Tongue (tissue), 2 donors: Measurements from ENCODE around the gene ZIC2. TPM values are rescaled to one million over a fixed set of nuclear protein-coding genes. Genes with fewer than 3 reads are reported as not detected.
"Not testable (repeated sequence)": the region's sequence is repeated elsewhere in the genome, so short reads cannot be mapped to it uniquely, and the experiment has no call there.

Source experiments
- DNase-seq: peaks from one replicate; pipeline ENCODE4 v3.0.0-alpha.2; 2015
- total RNA-seq: library from RNA; depleted of rRNA; stranded (reverse); fragments of >200 nt; gene quantifications from one replicate; pipeline ENCODE4 v1.2.3, GENCODE V29; 2014

The ZIC2 gene
- total RNA-seq: not detected

- DNase-seq: peak; percentile 4
Observed at GRCh38 chr13:99981735-99982035, at the start of gene ZIC2. Gene ZIC2, plus strand, starts transcription at chr13:99981784. Its CDS starts 281 bp downstream, at chr13:99982065.

DNA sequence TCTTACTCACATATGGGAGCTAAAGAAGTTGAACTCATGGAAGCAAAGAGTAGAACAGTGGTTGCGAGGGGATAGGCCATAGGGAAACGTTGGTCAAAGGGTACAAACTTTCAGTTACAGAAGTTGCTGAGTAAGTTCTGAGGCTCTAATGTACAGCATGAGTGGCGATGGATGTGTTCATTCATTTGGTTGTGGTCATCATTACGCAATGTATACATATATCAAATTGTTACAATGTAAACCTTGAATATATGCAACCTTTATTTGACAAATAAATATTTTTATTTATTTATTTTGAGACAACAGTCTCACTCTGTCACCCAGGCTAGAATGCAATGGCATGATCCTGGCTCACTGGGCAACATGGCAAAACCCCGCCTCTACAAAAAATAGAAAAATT, 48.7 kb upstream of the ZIC2 start:
- DNase-seq: no peak

DNA sequence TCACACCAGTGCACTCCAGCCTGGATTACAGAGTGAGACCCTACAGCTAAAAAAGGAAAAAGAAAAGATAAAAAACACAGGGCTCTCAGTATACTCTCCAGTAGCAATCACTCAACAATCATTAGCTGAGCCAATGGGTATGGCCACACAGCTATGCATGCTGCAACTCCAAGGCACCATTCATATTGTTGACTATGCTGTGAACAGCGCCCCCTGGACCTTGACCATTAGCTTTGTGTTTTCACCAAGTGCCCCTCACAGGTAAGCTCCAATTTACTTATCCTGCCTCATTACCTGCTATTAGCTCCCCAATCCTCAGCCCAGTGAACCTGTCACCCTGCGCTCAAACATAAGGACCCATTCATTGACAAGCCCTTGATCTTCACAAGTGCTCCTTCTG, 45.8 kb upstream of the ZIC2 start:
- DNase-seq: no peak

DNA sequence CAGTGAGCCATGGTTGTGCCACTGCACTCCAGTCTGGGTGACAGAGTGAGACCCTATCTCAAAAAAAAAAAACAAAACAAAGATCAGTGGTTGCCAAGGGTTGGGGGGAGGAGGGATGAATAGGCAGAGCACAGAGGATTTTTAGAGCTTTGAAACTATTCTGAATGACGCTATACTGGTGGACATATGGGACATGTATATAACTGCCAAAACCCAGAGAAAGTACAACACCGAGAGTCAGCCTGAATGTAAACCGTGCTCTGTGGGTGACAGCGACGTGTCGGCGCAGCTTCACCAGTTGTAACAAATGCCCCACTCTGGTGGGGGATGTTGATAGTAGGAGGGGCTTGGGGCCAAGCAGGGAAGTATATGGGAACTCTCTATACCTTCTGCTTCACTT, 42.9 kb upstream of the ZIC2 start:
- DNase-seq: no peak

DNA sequence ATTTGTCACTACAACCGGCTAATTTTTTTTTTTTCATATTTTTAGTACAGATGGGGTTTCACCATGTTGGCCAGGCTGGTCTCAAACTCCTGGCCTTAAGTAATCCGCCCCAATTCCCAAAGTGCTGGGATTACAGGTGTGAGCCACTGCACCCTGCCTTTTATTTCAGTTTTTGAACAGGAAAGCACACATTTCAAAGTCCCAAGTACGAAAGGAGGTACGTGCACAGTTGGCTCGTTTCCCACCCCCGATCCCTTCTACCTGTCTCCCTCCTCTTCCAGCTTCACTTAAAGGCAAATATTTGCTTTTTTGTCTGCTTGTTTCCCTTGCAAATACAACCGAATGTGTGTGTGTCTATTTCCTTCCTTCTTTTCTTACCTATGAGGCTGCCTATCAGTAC, 40.5 kb upstream of the ZIC2 start:
- no peak for DNase-seq

DNA sequence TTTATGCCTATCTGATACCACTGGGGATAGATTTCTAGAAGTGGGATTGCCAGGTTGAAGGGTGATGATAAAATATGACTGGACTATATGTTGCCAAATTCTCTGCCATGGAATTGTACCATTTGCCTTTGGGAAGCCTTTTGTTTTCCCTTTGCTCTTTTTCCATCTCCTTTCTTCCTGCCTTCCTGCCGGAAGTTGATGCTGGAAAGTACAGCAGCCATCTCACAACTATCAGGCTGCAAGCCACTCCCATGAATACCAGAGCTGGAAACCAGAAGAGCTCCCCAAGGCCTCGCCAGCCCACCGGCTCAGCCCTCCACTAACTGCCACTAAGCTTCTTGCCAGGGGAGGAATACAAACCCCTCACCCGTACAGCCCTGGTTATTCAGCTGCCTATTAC, 39.7 kb upstream of the ZIC2 start:
- no peak for DNase-seq

- DNase-seq: no peak
Observed at GRCh38 chr13:99944102-99944501, 37.5 kb upstream of the ZIC2 start.

DNA sequence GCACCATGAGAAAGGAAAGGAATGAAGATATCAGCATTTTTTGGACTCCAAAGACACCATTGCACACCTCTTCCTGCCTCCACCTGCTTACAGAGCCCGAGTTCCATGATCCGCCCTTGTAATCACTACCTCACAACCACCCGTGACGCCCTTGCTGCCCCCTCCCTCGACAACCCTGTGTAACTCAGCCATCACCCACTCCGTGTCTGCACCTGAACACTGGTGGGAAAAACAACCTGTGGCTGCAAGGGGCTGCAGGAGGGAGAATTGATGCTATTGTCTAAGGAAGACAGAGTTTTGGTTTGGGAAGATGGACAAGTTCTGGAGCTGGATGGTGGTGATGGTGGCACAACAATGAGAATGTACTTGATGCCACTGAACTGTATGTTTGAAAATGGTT, 37.0 kb upstream of the ZIC2 start:
- no peak for DNase-seq

DNA sequence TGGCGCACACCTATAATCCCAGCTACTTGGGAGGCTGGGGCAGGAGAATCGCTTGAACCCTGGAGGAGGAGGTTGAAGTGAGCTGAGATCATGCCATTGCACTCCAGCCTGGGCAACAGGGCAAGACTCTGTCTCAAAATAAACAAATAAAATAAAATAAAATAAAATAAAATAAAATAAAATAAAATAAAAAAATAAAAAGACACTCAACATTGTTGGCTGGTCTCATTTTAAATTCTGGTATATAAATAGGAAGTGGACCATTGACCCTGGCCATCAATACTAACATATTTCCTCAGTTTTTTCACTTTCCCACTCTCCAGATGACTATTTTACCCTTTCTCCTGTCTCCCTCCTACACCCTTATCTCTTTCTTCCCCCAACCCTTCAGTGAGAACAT, 36.1 kb upstream of the ZIC2 start:
- DNase-seq: not testable (repeated sequence)

DNA sequence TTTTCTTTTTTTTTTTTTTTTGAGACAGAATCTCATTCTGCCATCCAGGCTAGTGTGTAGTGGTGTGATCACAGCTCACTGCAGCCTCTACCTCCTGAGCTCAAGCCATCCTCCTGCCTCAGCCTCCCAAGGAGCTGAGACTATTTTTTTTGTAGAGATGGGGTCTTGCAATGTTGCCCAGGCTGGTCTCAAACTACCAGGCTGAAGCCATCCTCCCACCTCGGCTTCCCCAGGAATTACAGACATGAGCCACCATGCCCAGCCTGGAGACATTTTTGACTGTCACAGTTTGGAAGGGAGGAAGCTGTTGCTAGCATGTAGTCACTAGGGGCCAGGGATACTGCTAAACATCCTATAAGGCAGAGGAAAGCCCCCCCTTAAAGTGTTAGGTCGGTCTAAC, 33.9 kb upstream of the ZIC2 start:
- DNase-seq: no peak

DNA sequence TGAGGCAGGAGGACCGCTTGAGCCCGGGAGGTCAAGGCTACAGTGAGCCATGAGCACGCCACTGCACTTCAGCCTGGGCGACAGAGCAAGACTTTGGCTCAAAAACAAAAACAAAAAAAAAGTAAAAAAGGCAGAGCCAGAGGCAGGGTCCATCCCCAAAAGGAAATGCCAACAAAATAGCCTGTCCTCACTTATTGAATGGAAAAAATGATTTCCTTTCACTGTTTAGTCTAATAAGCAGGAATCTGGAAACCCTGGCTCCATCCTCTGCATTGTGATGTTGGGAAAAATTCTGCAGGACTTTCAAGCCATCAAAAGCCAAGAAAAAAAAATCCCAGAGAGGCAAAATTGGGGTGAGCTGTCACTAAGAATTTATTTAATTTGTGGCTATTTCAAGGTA, 33.2 kb upstream of the ZIC2 start:
- DNase-seq: no peak

DNA sequence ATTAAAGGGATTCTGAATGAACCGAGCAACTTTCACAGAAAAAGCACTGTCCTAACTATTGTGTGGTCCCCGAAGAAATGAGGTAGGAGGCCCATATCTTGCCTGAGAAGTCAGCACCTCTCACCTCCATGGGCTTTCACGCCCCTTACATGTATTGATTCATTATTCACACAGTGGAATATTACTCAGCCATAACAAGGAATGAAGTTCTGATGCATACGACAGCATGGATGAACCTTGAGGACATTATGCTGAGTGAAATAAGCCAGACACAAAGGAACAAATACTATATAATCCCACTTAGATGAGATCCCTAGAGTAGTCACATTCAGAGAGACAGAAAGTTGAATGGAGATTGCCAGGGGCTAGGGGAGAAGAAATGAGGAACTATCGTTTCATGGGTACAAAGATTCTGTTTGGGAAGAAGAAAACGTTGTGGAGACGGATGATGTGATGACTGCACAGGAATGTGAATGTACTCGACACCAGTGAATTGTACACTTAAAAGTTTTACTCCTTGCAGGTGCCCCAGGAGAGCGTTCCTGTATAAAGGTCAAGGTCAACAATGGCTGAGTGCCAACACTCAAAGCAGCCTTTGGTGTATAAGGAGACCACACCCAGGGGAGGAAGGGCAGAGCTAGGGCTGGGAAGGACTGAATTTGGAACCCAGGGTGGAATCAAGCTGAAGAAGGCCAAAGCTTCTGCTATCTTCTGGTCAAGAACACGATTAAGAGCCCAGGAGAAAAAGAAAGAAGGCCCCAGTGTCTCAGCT, 32.5 kb upstream of the ZIC2 start:
- DNase-seq: no peak

DNA sequence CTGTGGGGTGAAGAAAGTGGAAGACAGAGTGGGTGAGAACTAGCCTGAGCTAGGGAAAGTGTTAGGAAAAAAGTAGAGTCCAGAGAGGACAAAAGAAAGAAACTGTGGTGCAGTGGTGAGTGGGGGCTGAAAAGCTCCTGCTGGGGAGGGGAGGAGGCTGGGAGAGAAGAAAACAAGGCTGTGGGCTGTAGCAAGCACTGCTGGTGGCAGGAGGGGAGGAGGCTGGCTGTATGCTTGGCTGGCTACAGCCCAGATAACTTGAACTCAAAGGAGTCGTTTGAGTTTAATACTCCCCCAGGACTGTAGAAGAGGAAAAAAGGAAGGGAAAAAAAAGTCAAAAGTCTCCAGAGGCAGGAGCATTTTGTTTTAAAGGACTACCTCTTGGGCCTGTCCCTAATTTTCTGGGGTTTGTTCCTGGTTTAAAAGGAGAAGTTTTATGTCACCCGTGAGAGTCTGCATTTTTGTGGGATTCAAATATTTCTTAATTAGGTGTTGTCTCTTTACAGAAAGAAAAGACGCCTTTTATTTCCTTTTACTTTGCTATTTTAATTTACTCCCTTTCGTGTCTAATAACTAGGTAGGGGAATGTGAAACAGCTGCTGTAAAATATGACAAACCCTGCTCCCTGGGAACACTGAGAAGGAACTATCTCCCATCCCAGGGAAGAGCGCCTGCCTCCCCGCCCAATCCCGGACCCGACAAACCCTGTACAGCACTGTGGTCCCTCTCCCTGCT, 31.7 kb upstream of the ZIC2 start:
- no peak for DNase-seq

DNA sequence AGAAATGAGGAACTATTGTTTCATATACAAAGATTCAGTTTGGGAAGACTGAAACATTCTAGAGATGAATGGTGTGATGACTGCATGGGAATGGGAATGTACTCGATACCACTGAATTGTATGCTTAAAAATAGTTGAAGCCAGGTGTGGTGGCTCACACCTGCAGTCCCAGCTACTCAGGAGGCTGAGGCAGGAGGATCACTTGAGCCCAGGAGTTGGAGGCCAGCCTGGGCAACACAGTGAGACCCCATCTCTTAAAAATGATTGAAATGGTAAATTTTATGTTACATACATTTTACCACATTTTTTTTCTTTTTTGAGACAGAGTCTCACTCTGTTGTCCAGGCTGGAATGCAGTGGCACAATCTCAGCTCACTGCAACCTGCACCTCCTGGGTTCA, 29.9 kb upstream of the ZIC2 start:
- not testable (repeated sequence) for DNase-seq

GRCh38 chr13:99953138-99953755, 28.3 kb upstream of the ZIC2 start:
- no peak for DNase-seq

- DNase-seq: no peak
Observed at GRCh38 chr13:99955107-99955746, 26.4 kb upstream of the ZIC2 start.

- peak; percentile 63 for DNase-seq
Observed at GRCh38 chr13:99955747-99956472, 25.7 kb upstream of the ZIC2 start.

DNA sequence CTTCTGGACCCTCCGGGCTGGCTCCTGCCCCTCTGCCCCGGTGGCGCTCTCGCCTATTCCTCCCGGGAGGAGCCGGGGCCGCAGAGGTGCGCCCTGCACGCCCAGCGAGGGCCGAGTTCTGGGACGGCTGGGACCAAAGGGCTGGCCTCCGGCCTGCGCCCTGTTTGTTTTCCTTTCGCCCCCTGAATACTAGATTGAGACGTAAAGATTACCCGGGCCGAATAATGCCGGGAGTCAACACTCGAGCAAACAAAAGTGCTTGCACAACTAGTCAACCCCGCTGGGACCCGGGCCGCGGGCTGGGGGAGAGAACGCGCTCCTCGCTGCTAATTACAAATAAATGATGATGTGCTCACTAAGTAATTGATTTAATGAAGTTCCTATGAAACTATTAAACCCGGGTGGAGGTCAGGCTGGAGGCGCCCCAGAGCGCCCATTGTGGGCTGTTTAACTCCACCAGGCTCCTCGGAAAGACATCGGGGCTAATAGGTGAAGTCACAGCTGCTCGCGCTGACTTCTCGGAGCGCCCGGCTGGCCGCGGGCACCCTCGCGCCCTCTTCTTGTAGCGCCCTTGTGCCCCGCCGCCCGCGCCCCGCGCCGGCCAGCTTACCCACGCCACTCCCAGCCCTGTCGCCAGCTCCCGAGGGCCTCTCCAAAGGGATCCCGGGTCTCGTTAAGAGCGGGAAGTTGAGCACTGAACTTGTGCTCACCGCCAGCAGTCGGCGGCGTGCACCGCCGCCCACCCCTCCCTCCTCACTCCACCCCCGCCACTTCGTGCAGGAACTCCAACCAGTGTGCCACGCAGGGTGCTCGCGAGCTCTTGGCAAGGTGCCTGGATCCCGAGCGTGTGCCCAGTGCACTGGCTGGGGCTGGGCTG, 24.9 kb upstream of the ZIC2 start:
- DNase-seq: no peak

DNA sequence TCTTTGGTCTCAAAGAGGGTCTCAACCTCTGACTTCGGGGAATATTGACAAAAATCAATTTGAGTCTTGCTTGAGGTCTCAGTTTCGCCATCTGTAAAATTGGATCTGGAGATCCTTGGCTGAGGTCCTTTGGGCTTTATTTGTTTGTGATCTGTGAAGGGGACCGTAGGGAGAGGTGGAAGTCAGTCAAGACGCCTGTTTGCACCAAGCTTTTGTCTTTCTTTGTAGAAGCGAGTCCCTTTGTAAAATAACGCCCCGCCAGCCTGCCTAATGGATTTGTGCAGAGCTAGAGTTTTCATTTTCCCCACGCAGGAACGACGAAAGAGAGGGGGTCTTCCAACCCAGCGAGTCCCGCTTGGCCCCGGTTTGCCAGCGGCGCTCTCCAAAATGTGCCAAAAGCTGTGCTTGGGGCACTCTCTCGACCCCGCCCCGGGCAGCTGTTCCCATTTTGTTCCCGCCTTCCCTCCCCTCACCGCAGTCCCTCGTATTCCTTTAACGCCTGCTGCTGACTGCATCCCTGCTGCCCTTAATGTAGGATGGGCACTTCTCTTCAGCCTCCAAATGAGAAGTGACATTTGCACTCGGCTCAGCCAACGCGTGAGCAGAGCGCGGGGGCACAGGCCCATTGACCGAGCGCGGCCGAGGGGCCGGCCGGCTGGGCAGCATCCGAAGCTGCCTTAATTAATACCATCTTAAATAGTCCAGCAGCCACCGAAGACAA, 23.0 kb upstream of the ZIC2 start:
- DNase-seq: no peak

DNA sequence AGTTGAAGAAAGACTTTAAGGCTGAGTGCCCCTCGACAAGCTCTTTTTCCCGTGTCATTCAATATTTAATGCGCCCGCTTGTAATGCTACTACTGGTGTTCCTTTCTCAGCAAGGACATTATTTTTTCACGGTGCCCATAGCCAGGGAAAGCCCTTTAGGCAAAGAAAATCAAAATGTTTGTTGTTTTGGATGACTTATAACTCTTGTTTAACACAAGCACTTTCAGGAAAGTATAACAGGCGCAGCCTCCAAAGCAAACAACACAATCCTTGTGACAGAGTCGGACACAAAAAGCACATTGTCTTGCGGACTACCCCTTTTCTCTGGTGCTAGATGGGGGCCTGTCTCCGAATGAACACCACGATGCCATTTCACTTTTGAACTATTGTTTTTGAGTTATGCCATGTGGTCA, 22.5 kb upstream of the ZIC2 start:
- DNase-seq: no peak
